ENCODE data around the gene TMOD1. TPM values are rescaled to one million over a fixed set of nuclear protein-coding genes. Genes with fewer than 3 reads are reported as not detected.
"Not testable (repeated sequence)": the region's sequence is repeated elsewhere in the genome, so short reads cannot be mapped to it uniquely, and the experiment has no call there.

Gene TMOD1
- total and polyA plus RNA-seq, 5 experiments from 2014 or later, result 0.92 to 2.7 (median 1.2) TPM

- DNase-seq (no peak), ATAC-seq (no peak)
- H3K27ac Mint-ChIP-seq, result peak overlapping the region in 3 of 10 donors; percentile 6 to 32 (median 25)
- H3K4me3 Mint-ChIP-seq, result no peak overlapping the region
- H3K9me3 Mint-ChIP-seq, result no peaks in the 10 kb centered on the region
- no peaks in the 10 kb centered on the region for H3K27me3 Mint-ChIP-seq
- H3K36me3 Mint-ChIP-seq, result peaks cover 0 to 76% (median 9%) of the 10 kb centered on the region in 3 donors
- POLR2A ChIA-PET, result no interaction called here
- H3K4me1 Mint-ChIP-seq, result peaks cover 0 to 2% (median 0%) of the 10 kb centered on the region in 4 donors
Observed at GRCh38 chr9:97604901-97605645, 103.6 kb downstream of the TMOD1 start.

DNA sequence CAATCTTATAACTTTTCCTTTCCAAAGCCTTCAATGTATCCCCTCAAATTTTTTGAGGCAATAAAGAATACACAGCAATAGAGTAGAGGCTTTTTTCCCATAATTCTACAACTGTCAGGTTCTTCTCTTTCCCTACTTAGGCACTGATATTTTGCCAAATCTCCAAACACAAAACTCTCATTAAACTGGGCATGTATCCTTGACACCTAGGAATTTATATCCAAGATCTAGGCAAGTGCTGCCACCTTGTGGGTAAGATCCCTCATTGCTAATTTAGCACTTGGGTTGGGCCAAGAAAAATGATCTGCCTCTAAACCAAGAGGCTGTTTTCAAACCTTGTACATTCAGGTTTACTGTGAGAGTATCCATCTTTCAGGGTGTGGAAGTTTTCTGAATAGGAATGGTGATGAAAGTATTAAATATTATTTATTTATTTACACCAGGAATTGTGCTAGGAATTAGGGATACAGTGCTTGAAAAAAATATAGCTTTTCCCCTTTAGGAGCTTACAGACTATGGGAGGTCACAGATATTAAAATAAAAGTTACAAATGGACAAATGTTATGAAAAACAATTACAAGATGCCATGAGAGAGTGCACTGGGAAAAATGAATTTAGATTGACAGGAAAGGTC is 114.1 kb downstream of the TMOD1 start:
- DNase-seq (peak; percentile 14 to 77 (median 54)), ATAC-seq (peak; percentile 58 to 59)
- Mint-ChIP-seq H3K4me1 (peaks cover 0 to 6% (median 1%) of the 10 kb centered on the region in 4 donors), H3K27me3 (no peaks in the 10 kb centered on the region), H3K27ac (peak overlapping the region in 1 of 10 donors; percentile 63), H3K36me3 (peaks cover 0 to 65% (median 6%) of the 10 kb centered on the region in 3 donors), H3K4me3 (peak overlapping the region in 1 of 10 donors; percentile 2), H3K9me3 (no peaks in the 10 kb centered on the region)
- POLR2A ChIA-PET, result no interaction called here

GRCh38 chr9:97617939-97618416 is 116.5 kb downstream of the TMOD1 start:
- POLR2A ChIA-PET, result no interaction called here
- Mint-ChIP-seq H3K9me3 (no peaks in the 10 kb centered on the region), H3K27ac (no peak overlapping the region), H3K36me3 (peaks cover 0 to 56% (median 8%) of the 10 kb centered on the region in 3 donors), H3K4me1 (peaks cover 0 to 10% (median 1%) of the 10 kb centered on the region in 4 donors), H3K27me3 (no peaks in the 10 kb centered on the region), H3K4me3 (no peak overlapping the region)
- ATAC-seq, result no peak
- no peak for DNase-seq

GRCh38 chr9:97620063-97620462 is 118.6 kb downstream of the TMOD1 start:
- POLR2A ChIA-PET, result not testable (repeated sequence)

DNA sequence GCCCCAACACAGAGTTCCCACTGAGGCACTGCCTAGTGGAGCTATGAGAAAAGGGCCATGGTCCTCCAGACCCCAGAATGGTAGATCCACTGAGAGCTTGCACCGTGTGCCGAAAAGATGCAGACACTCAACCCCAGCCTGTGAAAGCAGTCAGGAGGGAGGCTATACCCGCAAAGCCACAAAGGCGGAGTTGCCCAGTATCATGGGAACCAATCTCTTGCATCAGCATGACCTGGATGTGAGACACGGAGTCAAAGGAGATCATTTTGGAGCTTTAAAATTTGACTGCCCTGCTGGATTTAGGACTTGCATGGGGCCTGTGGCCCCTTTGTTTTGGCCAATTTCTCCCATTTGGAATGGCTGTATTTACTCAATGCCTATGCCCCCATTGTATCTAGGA is 121.0 kb downstream of the TMOD1 start:
- H3K9me3 Mint-ChIP-seq, H3K4me3 Mint-ChIP-seq, H3K27me3 Mint-ChIP-seq, ATAC-seq, DNase-seq, H3K4me1 Mint-ChIP-seq, POLR2A ChIA-PET: not testable (repeated sequence)
- Mint-ChIP-seq H3K36me3 (peaks cover 0 to 63% (median 11%) of the 10 kb centered on the region in 3 donors), H3K27ac (peak overlapping the region in 2 of 10 donors; percentile 19 to 56)

More at GRCh38 chr9:97620063-97620462, 118.6 kb downstream of the TMOD1 start:
- not testable (repeated sequence) for H3K27me3 Mint-ChIP-seq, ATAC-seq, DNase-seq, H3K27ac Mint-ChIP-seq, H3K4me3 Mint-ChIP-seq, H3K9me3 Mint-ChIP-seq
- H3K36me3 Mint-ChIP-seq, result peaks cover 0 to 65% (median 11%) of the 10 kb centered on the region in 3 donors
- peaks cover 0 to 12% (median 1%) of the 10 kb centered on the region in 4 donors for H3K4me1 Mint-ChIP-seq

DNA sequence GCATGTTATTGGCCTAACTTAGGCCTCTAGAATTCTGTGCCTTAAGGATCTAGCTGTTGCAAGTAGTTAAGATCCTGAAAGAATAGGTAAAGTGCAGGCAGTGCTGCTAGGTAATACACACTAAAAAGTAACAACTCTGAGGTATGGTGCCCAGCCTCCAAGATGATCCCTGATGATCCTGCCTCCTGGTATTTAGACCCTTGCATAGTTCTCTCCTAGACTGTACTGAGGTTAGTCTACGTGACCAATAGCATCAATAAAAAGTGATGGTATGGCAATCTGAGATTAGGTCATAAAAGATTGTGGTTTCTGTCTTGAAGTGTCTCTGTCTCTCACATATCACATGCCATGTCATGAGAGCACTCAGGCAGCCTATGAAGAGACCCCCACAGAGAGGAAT is 122.5 kb downstream of the TMOD1 start:
- no peaks in the 10 kb centered on the region for H3K9me3 Mint-ChIP-seq
- POLR2A ChIA-PET, result interaction anchor here (1.0 kb wide), 1 partner anchor 73 kb away, joined by 3 read pairs; the partner anchor contains the start of gene XPA
- peaks cover 0 to 58% (median 11%) of the 10 kb centered on the region in 3 donors for H3K36me3 Mint-ChIP-seq
- DNase-seq (no peak), ATAC-seq (no peak)
- peaks cover 3 to 13% (median 9%) of the 10 kb centered on the region in 4 donors for H3K4me1 Mint-ChIP-seq
- H3K4me3 Mint-ChIP-seq, result no peak overlapping the region
- H3K27me3 Mint-ChIP-seq, result no peaks in the 10 kb centered on the region
- no peak overlapping the region for H3K27ac Mint-ChIP-seq

- no peak overlapping the region for H3K27ac Mint-ChIP-seq
- peaks cover 0 to 52% (median 5%) of the 10 kb centered on the region in 3 donors for H3K36me3 Mint-ChIP-seq
- POLR2A ChIA-PET, result no interaction called here
- DNase-seq, result no peak
- peaks cover 8 to 24% (median 17%) of the 10 kb centered on the region in 4 donors for H3K4me1 Mint-ChIP-seq
- H3K4me3 Mint-ChIP-seq, result no peak overlapping the region
- H3K9me3 Mint-ChIP-seq, result no peaks in the 10 kb centered on the region
- H3K27me3 Mint-ChIP-seq, result no peaks in the 10 kb centered on the region
- no peak for ATAC-seq
Observed at GRCh38 chr9:97625620-97626019, 124.2 kb downstream of the TMOD1 start.

GRCh38 chr9:97627624-97628023 is 126.2 kb downstream of the TMOD1 start:
- no peak for DNase-seq
- Mint-ChIP-seq H3K4me1 (peaks cover 17 to 39% (median 27%) of the 10 kb centered on the region in 4 donors), H3K9me3 (no peaks in the 10 kb centered on the region), H3K27ac (no peak overlapping the region), H3K27me3 (no peaks in the 10 kb centered on the region), H3K4me3 (no peak overlapping the region), H3K36me3 (peaks cover 0 to 41% (median 4%) of the 10 kb centered on the region in 3 donors)
- POLR2A ChIA-PET, result no interaction called here
- ATAC-seq, result no peak

DNA sequence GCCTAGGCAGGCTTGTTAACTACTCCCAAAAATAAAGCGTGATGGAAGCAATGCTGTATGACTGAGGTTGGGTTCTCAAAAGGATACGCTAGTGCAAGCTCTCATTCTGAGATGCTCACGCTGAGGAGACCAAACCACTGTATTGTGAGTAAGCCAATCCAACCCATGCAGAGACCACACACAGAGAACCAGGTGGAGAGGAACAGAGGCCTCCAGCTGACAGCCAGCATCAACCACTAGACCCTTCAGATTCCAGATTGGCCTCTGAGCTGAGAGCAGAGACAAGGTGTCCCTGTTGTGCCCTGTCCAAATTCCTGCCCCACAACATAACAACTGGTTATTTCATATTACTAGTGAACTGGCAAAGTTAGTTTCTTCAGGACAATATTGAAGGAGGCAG is 127.2 kb downstream of the TMOD1 start:
- Mint-ChIP-seq H3K36me3 (peaks cover 0 to 36% (median 4%) of the 10 kb centered on the region in 3 donors), H3K4me1 (peaks cover 21 to 41% (median 30%) of the 10 kb centered on the region in 4 donors), H3K4me3 (no peak overlapping the region), H3K27me3 (no peaks in the 10 kb centered on the region), H3K9me3 (no peaks in the 10 kb centered on the region), H3K27ac (peak overlapping the region in 3 of 10 donors; percentile 48 to 53 (median 51))
- POLR2A ChIA-PET, result interaction anchor here (0.6 kb wide), 1 partner anchor 1010 kb away, joined by 4 read pairs; no protein-coding TSS in a partner anchor
- ATAC-seq, result no peak
- no peak for DNase-seq

- DNase-seq, result no peak
- no peaks in the 10 kb centered on the region for H3K9me3 Mint-ChIP-seq
- peaks cover 0 to 31% (median 4%) of the 10 kb centered on the region in 3 donors for H3K36me3 Mint-ChIP-seq
- H3K4me1 Mint-ChIP-seq, result peaks cover 21 to 42% (median 33%) of the 10 kb centered on the region in 4 donors
- POLR2A ChIA-PET, result no interaction called here
- H3K4me3 Mint-ChIP-seq, result no peak overlapping the region
- no peaks in the 10 kb centered on the region for H3K27me3 Mint-ChIP-seq
- H3K27ac Mint-ChIP-seq, result peak overlapping the region in 1 of 10 donors; percentile 31
- ATAC-seq, result no peak
Observed at GRCh38 chr9:97629156-97629555, 127.7 kb downstream of the TMOD1 start.

- no peak for ATAC-seq
- H3K27me3 Mint-ChIP-seq, result no peaks in the 10 kb centered on the region
- POLR2A ChIA-PET, result no interaction called here
- no peak for DNase-seq
- H3K9me3 Mint-ChIP-seq, result no peaks in the 10 kb centered on the region
- no peak overlapping the region for H3K4me3 Mint-ChIP-seq
- peak overlapping the region in 2 of 10 donors; percentile 51 to 66 for H3K27ac Mint-ChIP-seq
- peaks cover 0 to 20% (median 0%) of the 10 kb centered on the region in 3 donors for H3K36me3 Mint-ChIP-seq
- peaks cover 30 to 55% (median 48%) of the 10 kb centered on the region in 4 donors for H3K4me1 Mint-ChIP-seq
Observed at GRCh38 chr9:97630591-97630990, 129.1 kb downstream of the TMOD1 start.

DNA sequence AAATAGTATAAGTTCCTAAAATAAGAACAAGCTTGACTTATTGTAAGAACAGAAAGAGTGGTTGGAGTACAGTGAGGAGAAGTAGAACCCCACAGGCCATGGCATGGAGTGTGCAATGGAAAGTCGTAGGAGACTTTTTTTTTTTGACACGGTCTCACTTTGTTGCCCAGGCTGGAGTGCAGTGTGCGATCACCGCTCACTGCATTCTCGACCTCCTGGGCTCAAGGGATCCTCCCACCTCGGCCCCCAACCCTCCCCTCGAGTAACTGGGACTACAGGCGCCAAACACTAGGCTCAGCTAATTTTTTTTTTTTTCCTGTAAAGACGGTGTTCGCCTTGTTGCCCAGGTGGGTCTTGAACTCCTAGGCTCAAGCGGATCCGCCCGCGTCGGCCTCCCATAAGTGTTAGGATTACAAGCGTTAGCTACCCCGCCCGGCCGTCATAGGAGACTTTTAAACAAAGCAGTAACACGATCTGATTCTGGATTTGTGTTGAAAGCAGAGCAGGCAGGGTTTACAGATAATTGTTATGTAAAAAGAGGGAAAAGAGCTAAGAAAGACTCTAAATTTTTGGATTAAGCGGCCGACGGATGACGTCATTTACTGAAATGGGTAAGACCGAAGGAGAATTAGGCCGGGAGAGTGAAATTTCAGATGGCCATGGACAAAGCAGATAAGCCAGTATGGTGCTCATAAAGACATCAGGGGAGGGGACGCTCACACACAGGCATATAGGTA is 130.9 kb downstream of the TMOD1 start:
- no peaks in the 10 kb centered on the region for H3K27me3 Mint-ChIP-seq
- peaks cover 37 to 69% (median 59%) of the 10 kb centered on the region in 4 donors for H3K4me1 Mint-ChIP-seq
- no peak for ATAC-seq
- H3K9me3 Mint-ChIP-seq, result no peaks in the 10 kb centered on the region
- H3K4me3 Mint-ChIP-seq, result peak overlapping the region; percentile 90 to 100 (median 98)
- DNase-seq, result peak in 4 of 10 donors; percentile 4 to 25 (median 10)
- peaks cover 0 to 17% (median 0%) of the 10 kb centered on the region in 3 donors for H3K36me3 Mint-ChIP-seq
- H3K27ac Mint-ChIP-seq, result peak overlapping the region; percentile 95 to 100 (median 99)
- POLR2A ChIA-PET, result interaction anchor here (0.7 to 4.8 kb wide), 14 partner anchors 13 to 1066 kb away, joined by 3 to 30 read pairs (median 4); partner anchors contain the start of genes ANP32B, TBC1D2, TDRD7 and TRMO

All from naive thymus-derived CD8-positive, alpha-beta T cell (primary cell).